Measurements from ENCODE around the gene BIRC7. TPM values are rescaled to one million over a fixed set of nuclear protein-coding genes. Genes with fewer than 3 reads are reported as not detected.

The BIRC7 gene
- total and polyA plus RNA-seq, 2 of the 4 experiments (the other 2 are of a cell fraction), result not detected

DNA sequence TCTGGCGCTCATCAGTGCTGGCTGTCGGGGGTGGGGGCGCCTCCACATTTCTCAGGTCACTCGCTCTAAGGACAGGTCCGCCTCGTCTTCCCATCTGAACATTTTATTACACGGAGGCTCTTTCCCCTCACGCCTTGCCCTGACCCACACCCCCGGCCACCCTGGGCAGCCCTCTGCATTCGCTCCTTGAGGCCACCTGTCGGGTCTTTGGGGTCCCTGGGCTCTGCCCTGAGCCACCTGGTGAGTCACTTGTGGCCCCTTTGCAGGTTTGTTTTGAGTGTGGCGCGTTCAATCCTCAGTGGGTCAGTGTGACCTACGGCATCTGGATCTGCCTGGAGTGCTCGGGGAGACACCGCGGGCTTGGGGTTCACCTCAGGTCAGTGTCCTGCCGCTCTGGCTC is 40.1 kb downstream of the BIRC7 start:
- Histone ChIP-seq H4K20me1 (ENCODE audit: insufficient read depth, low read length) (peaks cover 67% of the 10 kb centered on the region), H3K4me2 (ENCODE audit: low read depth, low read length) (no peak overlapping the region), H3K9ac (ENCODE audit: low read depth, low read length) (no peak overlapping the region), H3K56ac (ENCODE audit: extremely low read depth, insufficient read depth, low read length) (no peak overlapping the region), H3K9me3 (ENCODE audit: control insufficient read depth, insufficient read depth, low read length) (no peaks in the 10 kb centered on the region), H2BK5ac (ENCODE audit: low read depth, low read length, poor library complexity, severe bottlenecking) (no peak overlapping the region), H2AK9ac (replicated peaks; ENCODE audit: low read depth, low read length, poor library complexity) (no peak overlapping the region), H3K4me3 (ENCODE audit: insufficient read depth, low read depth, low read length) (no peak overlapping the region), H3K9me1 (ENCODE audit: insufficient read depth, low read length) (peaks cover 8% of the 10 kb centered on the region; the same call in 1 of the 2 replicates), H3K27me3 (ENCODE audit: control insufficient read depth, insufficient read depth, low read length) (no peaks in the 10 kb centered on the region), H2AK5ac (ENCODE audit: low read depth, low read length) (no peak overlapping the region), H4K5ac (ENCODE audit: low read depth, low read length) (no peak overlapping the region), H3K4me1 (ENCODE audit: control insufficient read depth, insufficient read depth, low read length) (peaks cover 12% of the 10 kb centered on the region), H3K14ac (replicated peaks; ENCODE audit: low read depth, low read length) (no peak overlapping the region), H3K4ac (ENCODE audit: low read depth, low read length) (no peak overlapping the region), H2BK120ac (ENCODE audit: low read depth, low read length) (no peak overlapping the region), H3K27ac (ENCODE audit: insufficient read depth, low read length) (no peak overlapping the region), H4K91ac (ENCODE audit: insufficient read depth, low read depth, low read length) (no peak overlapping the region), H2AFZ (replicated peaks; ENCODE audit: low read length, poor library complexity) (no peak overlapping the region), H3K23ac (ENCODE audit: low read depth, low read length) (no peak overlapping the region), H3K18ac (ENCODE audit: low read depth, low read length) (no peak overlapping the region), H4K8ac (ENCODE audit: low read depth in 2 of 2, low read length in 2 of 2) (no peak overlapping the region), H3K79me1 (ENCODE audit: low read depth in 1 of 2, low read length in 2 of 2) (peaks cover 14 to 59% of the 10 kb centered on the region in 2 experiments), H3K36me3 (ENCODE audit: control insufficient read depth, insufficient read depth, low read length) (peaks cover 46% of the 10 kb centered on the region), H2BK20ac (ENCODE audit: low read depth, low read length) (no peak overlapping the region), H2BK15ac (ENCODE audit: low read depth, low read length) (no peak overlapping the region)
- dilution Hi-C loops (cut with HindIII; ENCODE audit: low sequenced_read_pairs, unreplicated experiment) (no loop called here), intact Hi-C loops (cut with micrococcal nuclease) (no loop called here), in situ Hi-C loops (cut with MboI; ENCODE audit: low sequenced_read_pairs) (no loop called here)
- DNase-seq, result no peak
- POLR2A ChIA-PET (ENCODE audit: unreplicated experiment), result no interaction called here
- CTCF ChIA-PET, result no interaction called here
- TF ChIP-seq, protein P1, sequence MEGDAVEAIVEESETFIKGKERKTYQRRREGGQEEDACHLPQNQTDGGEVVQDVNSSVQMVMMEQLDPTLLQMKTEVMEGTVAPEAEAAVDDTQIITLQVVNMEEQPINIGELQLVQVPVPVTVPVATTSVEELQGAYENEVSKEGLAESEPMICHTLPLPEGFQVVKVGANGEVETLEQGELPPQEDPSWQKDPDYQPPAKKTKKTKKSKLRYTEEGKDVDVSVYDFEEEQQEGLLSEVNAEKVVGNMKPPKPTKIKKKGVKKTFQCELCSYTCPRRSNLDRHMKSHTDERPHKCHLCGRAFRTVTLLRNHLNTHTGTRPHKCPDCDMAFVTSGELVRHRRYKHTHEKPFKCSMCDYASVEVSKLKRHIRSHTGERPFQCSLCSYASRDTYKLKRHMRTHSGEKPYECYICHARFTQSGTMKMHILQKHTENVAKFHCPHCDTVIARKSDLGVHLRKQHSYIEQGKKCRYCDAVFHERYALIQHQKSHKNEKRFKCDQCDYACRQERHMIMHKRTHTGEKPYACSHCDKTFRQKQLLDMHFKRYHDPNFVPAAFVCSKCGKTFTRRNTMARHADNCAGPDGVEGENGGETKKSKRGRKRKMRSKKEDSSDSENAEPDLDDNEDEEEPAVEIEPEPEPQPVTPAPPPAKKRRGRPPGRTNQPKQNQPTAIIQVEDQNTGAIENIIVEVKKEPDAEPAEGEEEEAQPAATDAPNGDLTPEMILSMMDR (conservative IDR thresholded peaks at IDR 0.05; ENCODE audit: low read depth, low read length), result no peak
- TF ChIP-seq POLR2A (IDR thresholded peaks at IDR 0.05; ENCODE audit: low read depth, low read length), result no peak
- no peak for TF ChIP-seq CHD1 (IDR thresholded peaks at IDR 0.05; ENCODE audit: low read depth, low read length)
- no peak for TF ChIP-seq BHLHE40 (IDR thresholded peaks at IDR 0.05; ENCODE audit: low read depth, low read length)
- TF ChIP-seq USF2 (IDR thresholded peaks at IDR 0.05; ENCODE audit: low read depth, low read length), result no peak
- TF ChIP-seq CEBPB (IDR thresholded peaks at IDR 0.05; ENCODE audit: low read depth, low read length), result no peak
- TF ChIP-seq RAD21 (IDR thresholded peaks at IDR 0.05; ENCODE audit: low read length), result no peak
- TF ChIP-seq RFX5 (IDR thresholded peaks at IDR 0.05; ENCODE audit: low read depth, low read length), result no peak
- TF ChIP-seq SMC3 (IDR thresholded peaks at IDR 0.05; ENCODE audit: low read depth, low read length), result no peak
- no peak for TF ChIP-seq RCOR1 (IDR thresholded peaks at IDR 0.05; ENCODE audit: insufficient replicate concordance, low read length)
- no peak for TF ChIP-seq MAZ (IDR thresholded peaks at IDR 0.05; ENCODE audit: borderline replicate concordance, low read depth, low read length)
- TF ChIP-seq, protein P2, sequence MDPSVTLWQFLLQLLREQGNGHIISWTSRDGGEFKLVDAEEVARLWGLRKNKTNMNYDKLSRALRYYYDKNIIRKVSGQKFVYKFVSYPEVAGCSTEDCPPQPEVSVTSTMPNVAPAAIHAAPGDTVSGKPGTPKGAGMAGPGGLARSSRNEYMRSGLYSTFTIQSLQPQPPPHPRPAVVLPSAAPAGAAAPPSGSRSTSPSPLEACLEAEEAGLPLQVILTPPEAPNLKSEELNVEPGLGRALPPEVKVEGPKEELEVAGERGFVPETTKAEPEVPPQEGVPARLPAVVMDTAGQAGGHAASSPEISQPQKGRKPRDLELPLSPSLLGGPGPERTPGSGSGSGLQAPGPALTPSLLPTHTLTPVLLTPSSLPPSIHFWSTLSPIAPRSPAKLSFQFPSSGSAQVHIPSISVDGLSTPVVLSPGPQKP (IDR thresholded peaks at IDR 0.05; ENCODE audit: borderline replicate concordance, low read depth, low read length), result no peak
- no peak for TF ChIP-seq NFE2L2 (IDR thresholded peaks at IDR 0.05; ENCODE audit: low read depth, low read length)
- no peak for TF ChIP-seq FOS (IDR thresholded peaks at IDR 0.05; ENCODE audit: low read depth, low read length)
- no peak for TF ChIP-seq MXI1 (IDR thresholded peaks at IDR 0.05; ENCODE audit: borderline replicate concordance, low read depth, low read length)
- TF ChIP-seq MAFK (IDR thresholded peaks at IDR 0.05; ENCODE audit: low read depth, low read length), result no peak
- BruUV-seq (replicated peaks), result no TSS peak
- 89% methylated on average over 8 of the region's 18 CpGs; no CpG with 5 or more reads in 1 of the 2 experiments for WGBS, 2 experiments (ENCODE audit: extremely low coverage in 2 of 2, insufficient read length in 1 of 2)
- no peak for ATAC-seq (ENCODE audit: low read depth)

Data from IMR-90 (cell line).